Ascending aorta (tissue), 2 donors: ENCODE measurements around the gene MDM1. TPM values are rescaled to one million over a fixed set of nuclear protein-coding genes. Genes with fewer than 3 reads are reported as not detected.
A peak's percentile ranks its signal among the peaks of the same experiment; 100 is the strongest.

Experiments used
- DNase-seq, 2 donors: peaks; one replicate each; pipeline ENCODE4 v3.0.0-alpha.2; 2019; ENCODE audit warnings: low spot score in 2 of 2
- H3K27ac ChIP-seq, 2 donors: fragments of 200-600 bp; sonication (generic); one replicate each; pipeline ENCODE4 v1.5.1; 2016 to 2017; ENCODE audit warnings: mild to moderate bottlenecking in 1 of 2
- H3K27me3 ChIP-seq: fragments of 200-600 bp; sonication (generic); one replicate; pipeline ENCODE4 v1.5.1; 2017
- H3K36me3 ChIP-seq, 2 donors: fragments of 200-600 bp; sonication (generic); one replicate each; pipeline ENCODE4 v1.5.1; 2016
- H3K4me1 ChIP-seq, 2 donors: fragments of 200-600 bp; sonication (generic); one replicate each; pipeline ENCODE4 v1.5.1; 2016 to 2017; ENCODE audit warnings: mild to moderate bottlenecking in 1 of 2
- H3K4me3 ChIP-seq, 2 donors: fragments of 200-600 bp; sonication (generic); one replicate each; pipeline ENCODE4 v1.5.1; 2016 to 2017; ENCODE audit warnings: mild to moderate bottlenecking in 1 of 2
- H3K9me3 ChIP-seq, 2 donors: fragments of 200-600 bp; sonication (generic); one replicate each; pipeline ENCODE4 v1.5.1; 2016
- intact Hi-C: fragments of 100-400 bp; cut with DNase I; formaldehyde crosslinking; loops from one replicate; pipeline ENCODE4 v1.15.1; 2023
- total RNA-seq: library from RNA; depleted of rRNA; stranded (reverse); fragments of >200 nt; gene quantifications from one replicate; pipeline ENCODE4 v1.1.0, GENCODE V29; 2016
- TF ChIP-seq, protein P1 (sequence below), 3 experiments: fragments of 200-600 bp in 2 of 3; fragments of 450-650 bp in 1 of 3; sonication (generic) in 2 of 3; IDR thresholded peaks; one replicate each; pipeline ENCODE4 v1.5.1; 2016 to 2019; ENCODE audit warnings: antibody characterized with exemption in 3 of 3, mild to moderate bottlenecking in 1 of 3, moderate library complexity in 1 of 3

The MDM1 gene
- total RNA-seq, 1 donor from 2014 or later: 9.5 TPM

DNA sequence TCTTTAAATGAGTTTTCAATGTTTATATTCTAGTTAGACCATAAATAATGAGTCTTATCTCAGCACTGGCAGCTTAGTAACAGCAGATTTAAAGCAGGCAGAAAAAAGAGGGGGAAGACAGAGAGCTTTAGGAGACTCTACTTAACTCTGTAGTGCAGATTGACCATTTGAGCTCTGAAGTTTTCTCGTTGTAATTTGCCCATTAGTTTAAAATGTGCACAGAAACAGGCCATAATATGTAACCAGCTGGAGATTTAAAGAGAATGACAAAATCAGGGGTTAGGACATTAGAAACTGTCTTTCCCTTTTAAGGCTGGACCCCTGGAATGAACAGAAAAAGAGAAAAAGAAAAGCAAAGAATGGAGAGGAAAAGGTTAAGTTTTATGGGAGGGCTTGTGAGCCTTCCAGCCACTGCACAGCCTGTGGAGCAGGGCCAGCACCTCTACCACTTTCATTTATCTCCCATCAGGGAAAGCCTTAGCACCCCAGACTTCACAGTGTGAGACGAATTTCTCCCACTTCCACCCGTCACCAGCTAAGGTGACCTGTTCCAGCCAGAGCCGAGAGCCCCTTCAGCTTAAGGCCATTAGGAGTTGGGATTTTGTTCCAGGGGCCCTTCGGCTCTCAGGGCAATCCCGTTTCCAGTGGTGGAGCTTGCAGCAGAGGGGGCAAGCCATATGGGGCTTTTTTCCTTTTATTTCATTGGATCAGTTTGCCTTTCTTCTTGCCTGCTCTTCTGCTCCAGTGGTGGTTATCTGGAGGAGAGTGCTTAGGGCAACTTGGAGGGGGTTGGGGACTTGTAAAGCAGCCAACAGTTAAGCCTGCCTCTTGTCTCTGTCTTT is 86.8 kb downstream of the MDM1 start:
- H3K4me1 ChIP-seq: no peaks in the 10 kb centered on the region
- TF ChIP-seq, protein P1, sequence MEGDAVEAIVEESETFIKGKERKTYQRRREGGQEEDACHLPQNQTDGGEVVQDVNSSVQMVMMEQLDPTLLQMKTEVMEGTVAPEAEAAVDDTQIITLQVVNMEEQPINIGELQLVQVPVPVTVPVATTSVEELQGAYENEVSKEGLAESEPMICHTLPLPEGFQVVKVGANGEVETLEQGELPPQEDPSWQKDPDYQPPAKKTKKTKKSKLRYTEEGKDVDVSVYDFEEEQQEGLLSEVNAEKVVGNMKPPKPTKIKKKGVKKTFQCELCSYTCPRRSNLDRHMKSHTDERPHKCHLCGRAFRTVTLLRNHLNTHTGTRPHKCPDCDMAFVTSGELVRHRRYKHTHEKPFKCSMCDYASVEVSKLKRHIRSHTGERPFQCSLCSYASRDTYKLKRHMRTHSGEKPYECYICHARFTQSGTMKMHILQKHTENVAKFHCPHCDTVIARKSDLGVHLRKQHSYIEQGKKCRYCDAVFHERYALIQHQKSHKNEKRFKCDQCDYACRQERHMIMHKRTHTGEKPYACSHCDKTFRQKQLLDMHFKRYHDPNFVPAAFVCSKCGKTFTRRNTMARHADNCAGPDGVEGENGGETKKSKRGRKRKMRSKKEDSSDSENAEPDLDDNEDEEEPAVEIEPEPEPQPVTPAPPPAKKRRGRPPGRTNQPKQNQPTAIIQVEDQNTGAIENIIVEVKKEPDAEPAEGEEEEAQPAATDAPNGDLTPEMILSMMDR (IDR thresholded peaks at IDR 0.05): no peak
- H3K4me3 ChIP-seq: peak overlapping the region in 1 of 2 donors; percentile 43
- no peaks in the 10 kb centered on the region for H3K36me3 ChIP-seq
- no peaks in the 10 kb centered on the region for H3K9me3 ChIP-seq
- no peaks in the 10 kb centered on the region for H3K27me3 ChIP-seq
- intact Hi-C loops: no loop called here
- no peak for DNase-seq
- H3K27ac ChIP-seq: no peak overlapping the region

Other genes with a start within 250 kb of the MDM1 start
- gene IFNG, start 172.6 kb downstream of the MDM1 start, total RNA-seq: not detected
- not detected for gene IL26, start 106.6 kb downstream of the MDM1 start, total RNA-seq
- not detected for gene IL22, start 78.8 kb downstream of the MDM1 start, total RNA-seq